Endothelial cell of umbilical vein (primary cell): Measurements from ENCODE around the gene CD300C. TPM values are rescaled to one million over a fixed set of nuclear protein-coding genes. Genes with fewer than 3 reads are reported as not detected.

Experiments
- BruUV-seq: library from RNA; stranded (reverse); fragments of 400-500 nt; replicated peaks from 2 replicates; lab custom pipeline; 2021; lab: Mats Ljungman, UMichigan
- CTCF ChIA-PET: fragments of 300-600, 350-600 bp; sonication (Branson Sonifier 250); formaldehyde crosslinking; loops from one replicate; lab custom pipeline; 2021; ENCODE audit warnings: antibody characterized with exemption, inconsistent platforms; lab: Charles Lee
- POLR2A ChIA-PET: fragments of 300-600, 350-600 bp; sonication (Branson Sonifier 250); formaldehyde crosslinking; loops from one replicate; lab custom pipeline; 2021; ENCODE audit warnings: antibody characterized with exemption, inconsistent platforms; lab: Charles Lee
- DNase-seq: peaks from one replicate; pipeline ENCODE4 v3.0.0-alpha.2; 2011; ENCODE audit warnings: low read depth, low spot score
- FAIRE-seq: peaks from 2 replicates; lab custom pipeline; 2011; peaks lifted over from hg19 to GRCh38; lab: Jason Lieb, UNC
- H2AFZ ChIP-seq: 2 replicates; pipeline ENCODE4 v1.6.0; 2012; ENCODE audit warnings: low read depth, low read length, control low read depth, inconsistent platforms
- H3K27ac ChIP-seq: 2 replicates; pipeline ENCODE4 v1.5.1; 2011; ENCODE audit warnings: low read depth, mild to moderate bottlenecking, control low read depth, low read length, moderate library complexity; ENCODE audit not compliant: insufficient read depth
- H3K27me3 ChIP-seq, 2 experiments: 2 replicates each; pipeline versions ENCODE4 v1.6.0 to v1.6.1; 2011; ENCODE audit warnings: low read length in 2 of 2, mixed read lengths in 1 of 2; ENCODE audit not compliant: control insufficient read depth in 2 of 2, insufficient read depth in 2 of 2
- H3K36me3 ChIP-seq, 2 experiments: 2 replicates in 1 of 2; 3 replicates in 1 of 2; pipeline ENCODE4 v1.5.1; 2011; ENCODE audit warnings: low read length in 2 of 2, mild to moderate bottlenecking in 1 of 2, moderate library complexity in 1 of 2; ENCODE audit not compliant: control insufficient read depth in 2 of 2, insufficient read depth in 2 of 2; ENCODE audit errors: extremely low read depth in 1 of 2
- H3K4me1 ChIP-seq: 3 replicates; pipeline ENCODE4 v1.5.1; 2011; ENCODE audit warnings: mild to moderate bottlenecking, low read length; ENCODE audit not compliant: control insufficient read depth, insufficient read depth; ENCODE audit errors: extremely low read depth
- H3K4me2 ChIP-seq: 2 replicates; pipeline ENCODE4 v1.6.1; 2011; ENCODE audit warnings: low read length, control low read depth, mixed read lengths; ENCODE audit not compliant: insufficient read depth
- H3K4me3 ChIP-seq, 3 experiments: fragments of 200-600 bp in 1 of 3; sonication (generic), shearing (Covaris generic) in 1 of 3; replicated peaks in 1 of 3; 2 replicates each; pipeline ENCODE4 v1.5.1; 2011 to 2016; ENCODE audit warnings: control low read depth in 3 of 3, low read length in 3 of 3, mild to moderate bottlenecking in 2 of 3, inconsistent platforms in 1 of 3, low read depth in 1 of 3, moderate library complexity in 1 of 3; ENCODE audit not compliant: insufficient read depth in 1 of 3
- H3K79me2 ChIP-seq: 2 replicates; pipeline ENCODE4 v1.6.0; 2012; ENCODE audit warnings: low read length, inconsistent platforms; ENCODE audit not compliant: control insufficient read depth, insufficient read depth
- H3K9ac ChIP-seq: replicated peaks from 2 replicates; pipeline ENCODE3; 2011; ENCODE audit warnings: low read length, control low read depth; ENCODE audit not compliant: insufficient read depth; ENCODE audit errors: extremely low read depth
- H3K9me1 ChIP-seq: replicated peaks from 3 replicates; pipeline ENCODE4 v1.6.0; 2011; ENCODE audit warnings: mild to moderate bottlenecking, low read length; ENCODE audit not compliant: control insufficient read depth, insufficient read depth; ENCODE audit errors: extremely low read depth
- H3K9me3 ChIP-seq: replicated peaks from 2 replicates; pipeline ENCODE4 v1.5.1; 2012; ENCODE audit warnings: low read length, inconsistent platforms; ENCODE audit not compliant: control insufficient read depth, insufficient read depth
- H4K20me1 ChIP-seq: replicated peaks from 2 replicates; pipeline ENCODE3; 2011; ENCODE audit warnings: mild to moderate bottlenecking, low read length; ENCODE audit not compliant: control insufficient read depth, insufficient read depth; ENCODE audit errors: extremely low read depth
- EZH2 ChIP-seq: IDR thresholded peaks from 2 replicates; pipeline ENCODE4 v1.6.1; 2012; ENCODE audit warnings: borderline replicate concordance, low read depth, mild to moderate bottlenecking, moderate library complexity, low read length, inconsistent platforms; ENCODE audit not compliant: severe bottlenecking
- FOS ChIP-seq: IDR thresholded peaks from 2 replicates; pipeline ENCODE4 v1.6.1; 2011; ENCODE audit warnings: mild to moderate bottlenecking, low read length, moderate library complexity, borderline replicate concordance; ENCODE audit not compliant: insufficient read depth
- GATA2 ChIP-seq: IDR thresholded peaks from 2 replicates; pipeline ENCODE4 v1.7.0; 2011; ENCODE audit warnings: low read depth, mild to moderate bottlenecking, moderate library complexity, mixed read lengths, low read length; ENCODE audit not compliant: insufficient read length, insufficient read depth
- JUN ChIP-seq: IDR thresholded peaks from 2 replicates; pipeline ENCODE4 v1.6.1; 2011; ENCODE audit warnings: borderline replicate concordance, low read depth; ENCODE audit not compliant: insufficient read length, insufficient read depth
- MYC ChIP-seq: IDR thresholded peaks from one replicate; pipeline ENCODE4 v1.6.1; 2011; ENCODE audit warnings: mild to moderate bottlenecking, low read depth, low read length
- POLR2A ChIP-seq: IDR thresholded peaks from 2 replicates; pipeline ENCODE4 v1.6.1; 2012; ENCODE audit warnings: low read depth, mild to moderate bottlenecking, control low read depth, low read length
- POLR2AphosphoS5 ChIP-seq: IDR thresholded peaks from 2 replicates; pipeline ENCODE4 v1.6.1; 2012; ENCODE audit warnings: low read depth, mild to moderate bottlenecking, control low read depth, low read length, moderate library complexity; ENCODE audit not compliant: insufficient read depth
- dilution Hi-C: fragments of 300-500 bp; cut with MboI; formaldehyde crosslinking; loops from one replicate; pipeline ENCODE4 v1.15.0; 2019; ENCODE audit warnings: low sequenced_read_pairs; ENCODE audit not compliant: extremely low pct_ligation_motif_present
- intact Hi-C: fragments of 100-400 bp; cut with micrococcal nuclease; formaldehyde crosslinking; loops from one replicate; pipeline ENCODE4 v1.10.0; 2022
- polyA plus RNA-seq, 4 experiments: library from polyadenylated mRNA; depleted of rRNA in 3 of 4; stranded (reverse) in 3 of 4; unstranded in 1 of 4; fragments of >200 nt; gene quantifications; 2 replicates each; pipeline versions ENCODE4 v1.2.1 to v1.2.3, GENCODE V29; 2011 to 2012; ENCODE audit warnings: missing spikeins in 1 of 4
- total RNA-seq: library from RNA; stranded (reverse); gene quantifications from 2 replicates; pipeline ENCODE4 v1.2.3, GENCODE V29; 2021
- TF ChIP-seq, protein P1 (sequence below): IDR thresholded peaks from 2 replicates; pipeline ENCODE4 v1.6.1; 2011; ENCODE audit not compliant: insufficient read depth, insufficient read length
- TF ChIP-seq, protein P2 (sequence below), 2 donors: IDR thresholded peaks; 1 replicate in 1 of 2; 2 replicates in 1 of 2; pipeline ENCODE4 v1.5.1; 2011; ENCODE audit warnings: low read length in 2 of 2, mild to moderate bottlenecking in 2 of 2, moderate library complexity in 2 of 2, control low read depth in 1 of 2, inconsistent platforms in 1 of 2, low read depth in 1 of 2; ENCODE audit not compliant: insufficient read depth in 1 of 2; ENCODE audit errors: extremely low read depth in 1 of 2

CD300C gene
- total and polyA plus RNA-seq, 2 donors (not counting 3 experiments of a cell fraction or from before 2014, with no cell fraction given) = not detected

DNA sequence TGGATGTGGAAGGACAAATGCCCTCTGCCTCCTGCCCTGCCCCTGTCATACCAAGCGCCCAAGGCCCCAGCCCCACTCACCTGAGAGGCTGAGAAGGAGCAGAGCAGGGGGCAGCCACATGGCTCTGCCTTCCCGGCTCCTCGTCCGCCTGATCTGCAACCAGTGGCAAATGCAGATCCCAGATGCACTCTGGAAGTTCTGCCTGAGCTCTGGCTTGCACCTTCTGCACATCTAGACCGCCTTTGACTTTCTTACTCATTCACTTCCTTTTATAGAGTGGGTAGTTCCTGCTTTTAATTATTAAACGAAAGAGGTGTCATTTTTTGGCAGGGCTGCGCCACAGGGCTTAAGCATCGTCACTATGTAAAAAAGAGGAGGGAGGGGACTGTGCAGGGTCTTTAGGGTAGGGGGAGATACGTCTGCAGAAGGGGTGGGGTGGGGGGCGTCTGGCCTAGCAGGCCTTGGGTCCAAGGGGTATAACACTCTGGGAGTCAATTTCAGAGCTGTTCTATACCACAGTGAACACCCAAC, 14.6 kb downstream of the CD300C start, which contains the start of gene CD300LB:
Gene CD300LB (minus strand): TSS at position 245 of the 531 bp plus-strand sequence. CDS start 125 bp downstream, at position 120.
- no peak for DNase-seq
- dilution Hi-C loops (no loop called here), intact Hi-C loops (no loop called here)
- Histone ChIP-seq H3K4me1 (no peaks in the 10 kb centered on the region), H3K27me3 (no peaks in the 10 kb centered on the region), H3K36me3 (no peaks in the 10 kb centered on the region), H3K9me3 (no peaks in the 10 kb centered on the region), H3K79me2 (no peaks in the 10 kb centered on the region), H2AFZ (no peak within 1 kb of the TSS), H3K4me3 (no peak within 1 kb of the TSS), H4K20me1 (no peaks in the 10 kb centered on the region), H3K4me2 (no peak within 1 kb of the TSS), H3K27ac (no peak within 1 kb of the TSS), H3K9me1 (no peaks in the 10 kb centered on the region), H3K9ac (no peak within 1 kb of the TSS)
- POLR2A ChIA-PET = no interaction called here
- CTCF ChIA-PET = no interaction called here
- TF ChIP-seq FOS = no peak
- TF ChIP-seq GATA2 = no peak
- no peak for TF ChIP-seq POLR2AphosphoS5
- TF ChIP-seq EZH2 = no peak
- TF ChIP-seq, protein P1, sequence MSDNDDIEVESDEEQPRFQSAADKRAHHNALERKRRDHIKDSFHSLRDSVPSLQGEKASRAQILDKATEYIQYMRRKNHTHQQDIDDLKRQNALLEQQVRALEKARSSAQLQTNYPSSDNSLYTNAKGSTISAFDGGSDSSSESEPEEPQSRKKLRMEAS = no peak
- no peak for TF ChIP-seq MYC
- TF ChIP-seq POLR2A = no peak
- TF ChIP-seq, protein P2, sequence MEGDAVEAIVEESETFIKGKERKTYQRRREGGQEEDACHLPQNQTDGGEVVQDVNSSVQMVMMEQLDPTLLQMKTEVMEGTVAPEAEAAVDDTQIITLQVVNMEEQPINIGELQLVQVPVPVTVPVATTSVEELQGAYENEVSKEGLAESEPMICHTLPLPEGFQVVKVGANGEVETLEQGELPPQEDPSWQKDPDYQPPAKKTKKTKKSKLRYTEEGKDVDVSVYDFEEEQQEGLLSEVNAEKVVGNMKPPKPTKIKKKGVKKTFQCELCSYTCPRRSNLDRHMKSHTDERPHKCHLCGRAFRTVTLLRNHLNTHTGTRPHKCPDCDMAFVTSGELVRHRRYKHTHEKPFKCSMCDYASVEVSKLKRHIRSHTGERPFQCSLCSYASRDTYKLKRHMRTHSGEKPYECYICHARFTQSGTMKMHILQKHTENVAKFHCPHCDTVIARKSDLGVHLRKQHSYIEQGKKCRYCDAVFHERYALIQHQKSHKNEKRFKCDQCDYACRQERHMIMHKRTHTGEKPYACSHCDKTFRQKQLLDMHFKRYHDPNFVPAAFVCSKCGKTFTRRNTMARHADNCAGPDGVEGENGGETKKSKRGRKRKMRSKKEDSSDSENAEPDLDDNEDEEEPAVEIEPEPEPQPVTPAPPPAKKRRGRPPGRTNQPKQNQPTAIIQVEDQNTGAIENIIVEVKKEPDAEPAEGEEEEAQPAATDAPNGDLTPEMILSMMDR (IDR thresholded peaks at IDR 0.05; ENCODE audit: extremely low read depth in 1 of 2, insufficient read depth in 1 of 2, low read depth in 1 of 2, low read length in 2 of 2) = no peak
- TF ChIP-seq JUN = no peak
- no peak for FAIRE-seq
- no TSS peak for BruUV-seq
